Stimulated activated CD8-positive, alpha-beta memory T cell treated with anti-CD3 and anti-CD28 coated beads, Interleukin-7, amount 100 ng/mL, for 4 hours (primary cell): ENCODE measurements around the gene SEC23IP.
"Not testable (repeated sequence)": the region's sequence is repeated elsewhere in the genome, so short reads cannot be mapped to it uniquely, and the experiment has no call there.

Source experiments
- DNase-seq, 2 donors: peaks; one replicate each; pipeline ENCODE4 v3.0.0-alpha.2; 2020; ENCODE audit warnings: low read depth in 2 of 2

SEC23IP gene

DNA sequence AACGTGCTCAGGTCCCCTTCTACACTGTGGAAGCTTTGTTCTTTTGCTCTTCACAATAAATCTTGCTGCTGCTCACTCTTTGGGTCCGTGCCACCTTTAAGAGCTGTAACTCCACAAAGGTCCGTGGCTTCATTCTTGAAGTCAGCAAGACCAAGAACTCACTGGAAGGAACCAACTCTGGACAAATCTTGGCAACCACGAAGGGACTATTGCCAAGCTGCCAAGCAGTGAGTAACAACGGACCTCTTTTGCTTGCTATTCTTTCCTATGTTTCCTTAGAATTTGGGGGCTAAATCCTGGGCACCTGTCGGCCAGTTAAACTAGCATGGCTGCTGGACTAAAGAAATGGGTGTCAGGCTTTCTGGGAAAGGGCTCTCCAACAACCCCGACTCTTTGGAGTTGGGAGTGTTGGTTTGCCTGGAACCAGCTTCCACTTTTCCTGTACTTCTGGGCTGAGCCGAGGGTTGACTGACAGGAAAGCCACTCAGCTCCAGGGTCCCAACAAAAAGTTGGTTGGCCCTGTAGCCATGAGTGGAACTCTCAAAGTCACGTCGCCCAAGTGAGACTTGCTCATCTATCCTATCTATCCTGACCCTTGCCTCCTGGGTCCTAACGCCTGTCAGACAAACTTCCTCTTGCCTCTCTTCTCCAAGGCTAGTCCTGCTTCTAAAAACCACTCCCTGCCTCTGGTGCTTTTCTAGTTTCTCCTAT lies 8.5 kb upstream of the SEC23IP start:
- not testable (repeated sequence) for DNase-seq

DNA sequence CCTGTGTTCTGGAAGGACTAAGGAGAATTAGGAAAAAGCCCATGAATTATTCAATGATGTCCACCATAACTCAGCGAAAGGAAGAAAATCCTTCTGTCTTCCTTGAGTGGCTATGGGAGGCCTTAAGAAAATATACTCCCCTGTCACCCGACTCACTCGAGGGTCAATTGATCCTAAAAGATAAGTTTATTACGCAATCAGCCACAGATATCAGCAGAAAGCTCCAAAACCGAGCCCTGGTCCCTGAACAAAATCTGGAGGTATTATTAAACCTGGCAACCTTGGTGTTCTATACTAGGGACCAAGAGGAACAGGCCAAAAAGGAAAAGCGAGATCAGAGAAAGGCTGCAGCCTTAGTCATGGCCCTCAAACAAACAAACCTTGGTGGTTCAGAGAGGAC lies 6.5 kb upstream of the SEC23IP start:
- DNase-seq = not testable (repeated sequence)

DNA sequence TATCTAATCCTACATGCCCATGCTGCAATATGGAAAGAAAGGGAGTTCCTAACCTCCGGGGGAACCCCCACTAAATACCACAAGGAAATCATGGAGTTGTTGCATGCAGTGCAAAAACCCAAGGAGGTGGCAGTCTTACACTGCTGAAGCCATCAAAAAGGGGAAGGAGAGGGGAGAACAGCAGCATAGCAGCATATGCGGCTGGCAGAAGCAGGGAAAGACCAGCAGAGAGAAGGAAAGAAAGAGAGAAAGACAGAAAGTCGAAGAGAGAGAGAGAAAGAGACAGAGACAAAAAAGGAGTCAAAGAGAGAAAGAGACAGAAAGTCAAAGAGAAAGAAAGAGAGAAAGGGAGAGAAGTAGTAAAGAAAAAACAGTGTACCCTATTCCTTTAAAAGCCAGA lies 3.8 kb upstream of the SEC23IP start:
- not testable (repeated sequence) for DNase-seq

DNA sequence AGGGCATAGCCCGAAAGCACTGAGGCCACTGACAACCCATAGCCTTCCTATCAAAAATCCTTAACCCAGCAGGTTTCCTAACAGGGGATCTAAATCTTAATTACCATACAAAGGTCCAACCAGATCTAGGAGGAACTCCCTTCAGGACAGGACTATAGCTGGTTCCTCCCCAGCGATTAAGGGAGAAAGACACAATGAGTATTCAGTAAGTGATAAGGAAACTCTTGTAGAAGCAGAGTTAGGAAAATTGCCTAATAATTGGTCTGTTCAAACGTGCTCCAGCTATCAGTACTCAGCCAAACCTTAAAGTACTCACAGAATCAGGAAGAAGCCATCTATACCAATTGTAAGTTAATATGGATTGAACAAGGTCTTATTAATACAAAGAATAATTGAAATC lies 3.3 kb upstream of the SEC23IP start:
- DNase-seq = not testable (repeated sequence)

DNA sequence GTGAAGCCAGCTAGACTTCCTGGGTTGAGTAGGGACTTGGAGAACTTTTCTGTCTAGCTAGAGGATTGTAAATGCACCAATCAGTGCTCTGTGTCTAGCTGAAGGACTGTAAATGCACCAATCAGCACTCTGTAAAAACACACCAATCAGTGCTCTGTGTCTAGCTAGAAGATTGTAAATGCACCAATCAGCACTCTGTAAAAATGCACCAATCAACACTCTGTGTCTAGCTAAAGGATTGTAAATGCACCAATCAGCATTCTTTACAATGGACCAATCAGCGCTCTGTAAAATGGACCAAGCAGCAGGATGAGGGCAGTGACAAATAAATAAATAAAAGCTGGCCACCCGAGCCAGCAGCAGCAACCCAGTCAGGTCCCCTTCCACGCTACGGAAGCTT lies 2.2 kb upstream of the SEC23IP start:
- DNase-seq = not testable (repeated sequence)

DNA sequence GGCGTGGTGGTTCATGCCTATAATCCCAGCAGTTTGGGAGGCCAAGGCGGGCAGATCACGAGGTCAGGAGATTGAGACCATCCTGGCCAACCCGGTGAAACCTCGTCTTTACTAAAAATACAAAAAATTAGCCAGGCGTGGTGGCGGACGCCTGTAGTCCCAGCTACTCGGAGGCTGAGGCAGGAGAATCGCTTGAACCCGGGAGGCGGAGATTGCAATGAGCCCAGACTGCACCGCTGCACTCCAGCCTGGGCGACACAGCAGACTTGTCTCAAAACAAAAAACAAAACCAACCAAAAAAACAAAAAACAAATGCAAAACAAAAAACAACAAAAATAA lies 712 bp upstream of the SEC23IP start:
- not testable (repeated sequence) for DNase-seq

DNA sequence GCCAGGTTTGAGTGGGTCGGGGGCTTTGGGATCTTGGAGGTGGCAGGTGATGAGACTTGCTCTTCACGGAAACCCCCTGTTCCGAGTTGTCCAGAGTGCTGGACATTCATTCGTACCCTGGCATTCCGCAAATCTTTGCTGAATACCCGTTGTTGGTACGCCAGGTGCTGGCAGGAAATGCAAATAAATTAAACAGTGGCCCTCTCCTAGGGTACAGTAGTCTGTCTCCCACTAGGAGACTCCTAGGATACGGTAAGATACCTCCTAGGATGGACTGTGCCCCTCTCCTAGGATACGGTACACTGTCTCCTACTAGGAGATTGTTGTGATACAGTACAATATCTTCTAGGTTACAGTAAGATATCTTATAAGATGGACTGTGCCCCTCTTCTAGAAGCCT lies 544 bp downstream of the SEC23IP start:
- no peak for DNase-seq

DNA sequence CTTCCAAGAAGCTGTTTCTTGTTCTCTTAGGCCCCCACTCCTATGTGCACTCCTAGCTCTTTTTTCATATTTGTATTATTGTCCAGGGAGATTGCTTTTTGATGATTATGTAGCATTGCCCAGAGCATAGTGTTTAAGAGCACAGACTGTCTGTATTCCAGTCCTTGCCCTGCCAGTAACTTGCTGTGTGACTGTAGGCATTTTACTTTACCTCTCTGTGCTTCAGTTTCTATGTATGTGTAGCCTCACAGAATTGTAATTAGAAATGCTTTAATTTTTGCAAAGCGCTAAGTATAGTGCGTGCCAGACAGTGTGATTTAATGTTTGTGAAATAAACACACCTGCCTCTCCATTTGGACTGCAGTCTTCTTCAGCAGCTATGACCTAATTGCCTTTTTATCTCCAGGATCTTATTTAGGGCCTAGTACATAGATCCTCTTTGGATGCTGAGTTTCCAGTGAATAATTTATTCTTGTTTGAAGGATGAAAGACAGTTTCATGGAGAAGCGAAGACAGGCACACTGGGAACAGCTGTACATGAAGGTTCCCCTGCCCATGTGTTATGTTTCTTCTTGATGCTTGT lies 1.4 kb downstream of the SEC23IP start:
- no peak for DNase-seq

DNA sequence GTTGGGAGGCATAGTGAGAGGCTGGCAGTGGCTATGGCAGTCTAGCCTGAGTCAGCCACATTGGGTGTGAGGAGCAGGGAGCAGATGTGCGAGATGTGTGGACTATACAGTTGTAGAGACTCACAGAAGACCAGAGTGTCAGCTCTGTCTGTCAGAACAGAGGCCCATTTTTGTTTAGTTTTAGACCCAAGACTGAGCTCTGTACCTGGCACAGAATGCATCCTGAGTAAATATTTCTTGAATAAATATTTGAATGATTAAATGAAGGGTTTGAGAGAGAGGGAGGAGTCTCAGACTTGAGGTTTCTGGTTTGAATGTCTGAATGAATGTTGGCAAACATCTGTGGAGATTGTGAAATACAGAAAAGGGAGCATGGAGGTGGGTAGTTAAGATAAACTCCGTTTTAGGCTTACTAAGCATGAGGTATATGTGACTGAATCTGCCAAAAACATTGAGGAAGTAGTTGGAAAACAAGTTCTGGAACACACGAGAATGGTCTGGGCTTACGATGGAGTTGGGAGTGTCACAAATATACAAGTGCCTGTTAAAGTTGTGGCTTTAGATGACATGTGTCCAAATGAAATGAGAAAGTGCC lies 3.6 kb downstream of the SEC23IP start:
- DNase-seq = no peak

DNA sequence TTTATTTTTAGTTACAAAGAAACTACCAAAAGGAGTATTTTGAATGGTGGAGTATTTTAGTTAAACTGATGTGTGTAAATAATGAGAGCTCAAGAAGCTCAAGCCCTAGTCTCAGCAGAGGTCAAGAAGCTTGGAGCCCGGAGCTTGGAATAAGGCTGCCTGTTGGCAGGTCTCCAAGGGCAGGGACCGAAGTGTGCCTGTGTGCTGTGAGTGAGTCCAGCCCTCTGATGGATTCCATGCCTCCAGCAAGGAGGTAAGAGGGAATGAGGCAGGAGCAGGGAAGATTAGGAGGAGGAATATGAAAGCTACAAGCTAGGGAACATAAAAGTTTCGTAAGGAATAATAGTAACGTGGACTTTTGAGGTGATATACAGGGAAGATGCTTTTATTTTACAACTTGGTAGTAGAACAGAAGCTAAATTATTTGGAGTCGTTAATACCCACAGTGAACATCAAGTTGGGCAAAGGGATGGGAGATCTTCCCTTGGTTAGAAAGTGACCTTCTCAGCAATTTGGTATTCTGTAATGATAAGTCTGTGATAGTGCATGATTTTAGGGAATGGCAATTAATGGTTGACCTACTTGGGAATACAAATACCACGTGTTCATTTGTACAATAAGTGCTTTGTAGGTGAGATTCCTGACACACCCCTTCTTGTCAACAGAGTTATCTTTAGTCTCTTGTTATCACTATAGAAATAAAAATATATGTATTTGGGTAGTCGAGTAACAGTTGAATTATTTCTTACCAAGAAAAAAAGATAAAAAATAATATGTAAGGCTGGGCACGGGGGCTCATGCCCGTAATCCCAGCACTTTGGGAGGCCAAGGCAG lies 4.6 kb downstream of the SEC23IP start:
- DNase-seq = no peak

DNA sequence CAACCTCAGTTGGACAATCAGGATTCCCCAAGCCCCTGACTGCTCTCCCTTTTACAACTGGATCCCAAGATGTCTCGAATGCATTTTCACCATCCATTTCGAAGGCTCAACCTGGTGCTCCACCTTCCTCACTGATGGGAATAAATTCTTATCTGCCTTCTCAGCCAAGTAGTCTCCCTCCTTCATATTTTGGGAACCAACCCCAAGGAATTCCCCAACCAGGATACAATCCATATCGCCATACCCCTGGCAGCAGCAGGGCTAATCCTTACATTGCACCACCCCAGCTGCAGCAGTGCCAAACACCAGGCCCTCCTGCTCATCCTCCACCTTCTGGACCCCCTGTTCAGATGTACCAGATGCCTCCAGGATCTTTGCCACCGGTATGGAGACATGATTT lies 6.0 kb downstream of the SEC23IP start:
- no peak for DNase-seq

DNA sequence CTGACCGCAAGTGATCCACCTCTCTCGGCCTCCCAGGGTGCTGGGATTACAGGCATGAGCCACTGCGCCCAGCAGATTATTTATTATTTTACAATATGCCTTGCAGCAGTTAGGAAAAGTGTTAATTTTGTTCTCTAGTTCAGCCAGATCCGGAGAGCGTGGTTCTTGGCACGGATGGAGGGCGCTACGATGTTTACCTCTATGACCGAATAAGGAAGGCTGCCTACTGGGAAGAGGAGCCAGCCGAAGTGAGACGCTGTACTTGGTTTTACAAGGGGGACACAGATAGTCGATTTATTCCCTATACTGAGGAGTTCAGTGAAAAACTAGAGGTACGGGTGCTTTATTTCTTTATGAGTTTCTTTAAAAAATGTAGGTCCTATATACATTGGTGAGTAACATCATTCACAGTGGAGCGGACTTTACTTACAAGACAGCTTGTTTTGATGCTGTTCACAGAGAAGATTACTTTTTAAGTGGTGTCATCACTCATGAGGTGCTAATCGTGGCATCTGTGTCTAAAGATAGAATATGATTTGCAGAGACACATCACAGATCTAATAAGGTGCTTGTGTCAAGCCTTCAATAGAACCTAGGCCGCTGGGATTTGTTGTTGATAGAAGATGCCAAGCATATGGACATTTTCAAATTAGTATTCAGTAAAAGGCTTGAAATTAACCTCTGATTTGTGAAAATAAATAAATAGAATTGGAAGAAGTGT lies 11.6 kb downstream of the SEC23IP start:
- no peak for DNase-seq

DNA sequence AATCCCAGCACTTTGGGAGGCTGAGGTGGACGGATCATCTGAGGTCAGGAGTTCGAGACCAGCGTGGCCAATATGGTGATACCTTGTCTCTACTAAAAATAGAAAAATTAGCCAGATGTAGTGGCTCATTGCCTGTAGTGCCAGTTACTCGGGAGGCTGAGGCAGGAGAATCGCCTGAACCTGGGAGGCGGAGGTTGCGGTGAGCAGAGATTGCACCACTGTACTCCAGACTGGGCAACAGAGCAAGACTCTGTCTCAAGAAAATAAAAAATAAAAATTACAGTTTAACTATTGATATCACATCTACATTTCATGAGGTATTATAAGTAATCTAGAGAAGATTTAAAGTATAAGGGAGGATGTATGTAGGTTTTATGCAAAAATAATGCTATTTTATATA lies 15.2 kb downstream of the SEC23IP start:
- DNase-seq = not testable (repeated sequence)

DNA sequence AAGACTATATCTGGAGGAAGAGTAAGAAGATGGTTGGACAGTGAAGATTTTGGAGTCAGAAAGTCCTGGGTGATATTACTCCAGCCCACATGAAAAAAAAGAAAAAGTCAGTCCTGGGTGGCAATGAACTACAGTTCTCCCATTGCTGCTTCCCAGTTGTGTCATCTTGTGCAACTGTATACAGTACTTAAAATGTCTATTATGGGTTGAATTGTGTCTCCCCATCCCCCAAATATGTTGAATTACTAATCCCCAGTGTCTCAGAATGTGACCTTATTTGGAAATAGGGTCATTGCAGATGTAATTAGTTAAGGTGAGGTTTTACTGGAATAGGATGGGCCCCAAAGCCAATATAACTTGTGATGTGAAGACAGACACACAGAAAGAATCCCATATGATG lies 15.6 kb downstream of the SEC23IP start:
- no peak for DNase-seq

DNA sequence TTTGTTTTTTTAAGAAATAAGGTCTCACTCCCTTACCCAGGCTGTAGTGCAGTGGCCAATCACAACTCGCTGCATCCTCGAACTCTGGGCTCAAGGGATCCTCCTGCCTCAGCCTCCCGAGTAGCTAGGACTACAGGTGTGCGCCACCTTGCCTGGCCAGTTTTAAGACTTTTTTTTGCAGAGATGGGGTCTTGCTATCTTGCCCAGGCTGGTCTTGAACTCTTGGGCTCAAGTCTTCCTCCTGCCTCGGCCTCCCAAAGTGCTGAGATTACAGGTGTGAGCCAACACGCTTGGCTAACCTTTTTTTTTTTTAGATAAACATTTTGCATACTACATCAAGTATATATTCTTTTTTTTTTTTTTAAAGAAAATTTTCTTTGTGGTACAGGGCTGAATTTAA lies 18.2 kb downstream of the SEC23IP start:
- no peak for DNase-seq

DNA sequence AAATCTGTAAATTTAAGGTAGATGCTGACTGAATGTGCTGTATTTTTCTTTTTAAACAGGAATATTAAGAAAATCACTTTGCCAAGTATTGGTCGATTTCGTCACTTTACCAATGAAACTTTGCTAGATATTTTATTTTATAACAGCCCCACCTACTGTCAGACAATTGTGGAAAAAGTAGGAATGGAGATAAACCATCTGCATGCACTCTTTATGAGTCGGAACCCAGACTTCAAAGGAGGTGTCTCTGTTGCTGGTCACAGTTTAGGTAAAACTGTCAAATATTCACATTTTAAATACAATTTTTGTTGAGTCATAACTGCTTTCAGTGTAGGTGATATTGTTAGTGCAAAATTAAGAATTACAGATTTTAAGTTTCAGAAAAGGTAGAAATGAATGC lies 25.2 kb downstream of the SEC23IP start:
- no peak for DNase-seq

DNA sequence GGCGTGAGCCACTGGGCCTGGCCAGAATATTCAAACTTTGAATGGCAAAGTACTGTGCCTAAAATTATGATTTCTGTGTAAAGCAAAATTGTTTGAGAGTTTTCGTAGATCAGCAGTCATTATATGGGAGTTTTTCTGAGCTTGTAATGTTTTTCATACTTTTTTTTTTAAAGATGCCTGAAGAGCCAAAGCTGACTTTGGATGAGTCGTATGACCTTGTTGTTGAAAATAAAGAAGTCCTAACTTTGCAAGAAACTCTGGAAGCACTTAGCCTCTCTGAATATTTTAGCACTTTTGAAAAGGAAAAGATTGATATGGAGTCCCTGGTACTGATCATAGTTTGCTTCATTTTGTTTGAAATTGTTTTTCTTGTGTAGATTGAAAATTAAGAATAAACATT lies 26.7 kb downstream of the SEC23IP start:
- DNase-seq = no peak

DNA sequence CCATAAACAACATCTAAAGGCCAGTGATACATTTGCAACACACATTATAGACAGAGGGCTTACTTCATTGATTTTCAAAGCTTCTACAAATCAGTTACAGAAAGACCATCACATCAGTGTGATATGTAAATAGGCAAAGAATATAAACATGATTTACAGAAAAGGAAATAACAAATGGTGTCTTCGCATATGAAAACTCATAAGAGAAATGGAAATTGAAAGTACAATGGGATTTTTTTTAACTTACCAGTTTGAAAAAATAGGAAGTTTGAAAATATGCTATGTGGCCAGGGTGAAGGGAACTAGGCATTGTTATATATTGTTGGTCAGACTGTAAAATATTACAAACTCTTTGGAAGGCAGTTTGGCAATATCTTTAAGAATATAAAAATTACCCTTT lies 27.3 kb downstream of the SEC23IP start:
- no peak for DNase-seq

DNA sequence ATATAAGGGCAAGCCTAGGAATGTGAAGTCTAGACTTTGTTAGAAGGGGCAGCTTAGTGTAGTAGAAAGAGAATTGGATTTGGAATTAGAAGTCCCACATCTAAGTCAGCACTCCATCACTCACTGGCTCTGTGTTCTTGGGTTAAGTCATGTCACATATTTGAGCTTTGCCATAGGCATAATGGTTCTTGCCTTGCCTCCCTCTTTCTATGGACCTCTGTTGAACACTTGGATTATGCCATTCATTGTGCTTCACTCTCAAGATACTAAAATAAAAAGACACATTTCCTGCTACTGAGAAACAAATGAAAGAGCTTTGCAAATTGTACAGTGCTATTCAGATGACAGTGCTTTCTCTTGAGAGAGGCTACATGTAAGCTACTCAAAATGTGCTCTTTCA lies 35.9 kb downstream of the SEC23IP start:
- DNase-seq = no peak

DNA sequence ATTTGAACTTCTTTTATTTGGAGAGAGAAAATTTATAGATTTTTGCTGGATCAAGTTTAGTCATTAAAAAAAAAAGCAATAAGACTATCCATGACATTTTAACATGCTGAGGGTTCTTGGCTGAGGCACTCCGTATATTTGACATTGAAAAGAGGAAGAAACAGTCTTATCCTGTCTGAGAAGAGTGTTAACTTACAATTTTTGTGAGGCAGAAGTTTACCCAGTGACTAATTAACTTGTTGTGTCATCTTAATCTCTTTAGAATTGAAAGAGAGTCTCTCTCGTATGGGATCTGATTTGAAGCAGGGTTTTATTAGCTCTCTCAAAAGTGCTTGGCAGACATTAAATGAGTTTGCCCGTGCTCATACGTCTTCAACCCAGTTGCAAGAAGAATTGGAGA lies 39.3 kb downstream of the SEC23IP start:
- DNase-seq = no peak

DNA sequence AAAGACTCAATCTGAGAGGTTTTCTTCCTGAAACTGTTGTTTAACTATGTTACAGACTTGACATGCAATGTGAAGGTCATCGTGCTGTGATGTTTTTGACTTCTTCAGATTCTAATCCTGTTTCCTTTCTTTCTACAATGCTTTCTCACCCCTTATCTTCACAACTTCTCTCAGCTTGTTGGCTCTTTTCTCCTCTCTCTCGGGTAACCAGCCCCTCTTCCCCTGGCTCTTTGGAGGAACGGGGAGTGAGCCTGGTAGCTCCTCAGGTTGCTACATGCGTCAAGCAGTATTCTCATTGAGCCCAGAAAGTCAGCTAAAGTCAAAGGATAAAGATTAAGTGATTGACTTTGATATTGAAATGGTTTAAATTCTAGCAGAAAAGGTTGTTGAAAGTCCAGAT lies 40.1 kb downstream of the SEC23IP start:
- no peak for DNase-seq

DNA sequence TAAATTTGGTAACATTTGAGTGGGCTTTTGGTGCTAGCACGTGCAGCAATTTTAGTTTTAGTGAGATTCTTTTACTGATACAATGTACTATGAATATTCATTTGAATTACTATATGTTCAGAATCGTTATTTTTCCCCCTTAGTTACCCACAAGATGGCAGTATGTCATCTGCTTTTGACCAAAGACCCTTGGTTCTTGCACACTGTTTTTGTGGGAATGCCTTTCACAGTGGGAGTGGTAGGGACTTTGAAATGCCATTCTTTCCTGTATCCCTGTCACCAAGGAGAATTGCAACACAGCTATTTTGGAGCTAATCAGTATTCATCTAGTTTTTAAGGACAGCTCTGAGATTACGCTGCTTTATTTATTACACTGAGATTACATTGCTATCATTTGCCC lies 40.6 kb downstream of the SEC23IP start:
- no peak for DNase-seq
